Vagina (tissue), 2 donors: ENCODE data around the gene EPAS1.

Experiments used
- CTCF ChIP-seq, 3 experiments: fragments of 450-650 bp in 2 of 3; fragments of 200-600 bp in 1 of 3; sonication (generic) in 1 of 3; IDR thresholded peaks; one replicate each; pipeline ENCODE4 v1.5.1; 2017 to 2019; ENCODE audit warnings: antibody characterized with exemption in 3 of 3, mild to moderate bottlenecking in 2 of 3, moderate library complexity in 2 of 3
- POLR2A ChIP-seq, 2 donors: fragments of 450-650 bp; IDR thresholded peaks; one replicate each; pipeline ENCODE4 v1.6.1; 2017; ENCODE audit warnings: antibody characterized with exemption in 2 of 2, mild to moderate bottlenecking in 2 of 2, moderate library complexity in 2 of 2
- POLR2AphosphoS5 ChIP-seq, 2 donors: sonication (generic); formaldehyde crosslinking; IDR thresholded peaks; one replicate each; pipeline ENCODE4 v1.9.0; 2017; ENCODE audit warnings: antibody characterized with exemption in 2 of 2, mild to moderate bottlenecking in 2 of 2, low read depth in 1 of 2; ENCODE audit not compliant: insufficient read depth in 1 of 2

- TF ChIP-seq CTCF (IDR thresholded peaks at IDR 0.05) (no peak), POLR2A (IDR thresholded peaks at IDR 0.05) (no peak), POLR2AphosphoS5 (IDR thresholded peaks at IDR 0.05; ENCODE audit: insufficient read depth in 1 of 2, low read depth in 1 of 2) (no peak)
These were observed 34.8 kb upstream of the EPAS1 start for GRCh38 chr2:46262248-46262938.
